Measurements from ENCODE around the gene RPL41. TPM values are rescaled to one million over a fixed set of nuclear protein-coding genes. Genes with fewer than 3 reads are reported as not detected.

Gene RPL41
- total RNA-seq, 1 experiment from 2014 or later = 4,637 TPM

DNA sequence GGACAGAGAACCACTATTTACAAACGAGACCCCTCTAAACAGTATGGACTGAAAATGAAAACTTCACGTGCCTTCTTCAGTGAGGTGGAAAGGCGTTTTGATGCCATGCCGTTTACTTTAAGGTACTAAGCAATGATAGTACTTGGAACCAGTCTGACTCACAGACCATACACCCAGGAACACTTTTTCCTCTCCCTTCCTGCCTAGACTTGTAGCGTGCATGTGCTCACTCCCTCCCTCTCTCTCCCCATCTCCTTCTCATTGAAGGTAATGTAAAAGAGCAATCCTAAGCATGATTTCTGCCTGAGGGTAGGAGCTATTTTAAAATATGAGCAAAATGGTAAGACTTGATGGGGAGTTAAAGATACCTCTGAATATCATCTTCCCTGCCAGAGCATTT is 5.9 kb upstream of the RPL41 start:
- Histone ChIP-seq H4K20me1 (ENCODE audit: control insufficient read depth, insufficient read depth, insufficient read length) (no peaks in the 10 kb centered on the region), H2AFZ (ENCODE audit: low read length) (no peak overlapping the region), H3K23me2 (ENCODE audit: insufficient read length, low read depth, low read length, poor library complexity, severe bottlenecking) (peaks cover 1% of the 10 kb centered on the region), H3K27me3 (ENCODE audit: insufficient read depth, low read length) (no peaks in the 10 kb centered on the region), H2AK5ac (ENCODE audit: insufficient read length, low read length) (no peak overlapping the region), H3K79me1 (ENCODE audit: insufficient read depth, low read depth, low read length, poor library complexity, severe bottlenecking) (no peaks in the 10 kb centered on the region), H3T11ph (ENCODE audit: low read length) (no peak overlapping the region), H2BK12ac (ENCODE audit: insufficient read length, low read depth, low read length) (no peak overlapping the region), H4K5ac (ENCODE audit: insufficient read length, low read depth, low read length) (no peak overlapping the region), H3K18ac (ENCODE audit: insufficient read length, low read depth, low read length) (no peak overlapping the region), H2BK20ac (ENCODE audit: low read depth, low read length, poor library complexity, severe bottlenecking) (no peak overlapping the region), H2BK5ac (ENCODE audit: insufficient read length, low read length) (no peak overlapping the region), H3K9me3 (ENCODE audit: control insufficient read depth, low read depth, low read length) (no peaks in the 10 kb centered on the region), H2BK15ac (ENCODE audit: low read depth, low read length) (no peak overlapping the region), H3K14ac (ENCODE audit: insufficient read depth, low read length) (no peak overlapping the region), H3K4me2 (ENCODE audit: insufficient read depth, insufficient read length, low read length) (no peak overlapping the region), H3K9ac (ENCODE audit: extremely low read depth, insufficient read length, low read length) (no peak overlapping the region), H3K4me1 (ENCODE audit: insufficient read depth, low read length) (peaks cover 6% of the 10 kb centered on the region; the same call in 1 of the 2 replicates), H3K4ac (ENCODE audit: low read depth, low read length) (no peak overlapping the region), H2BK120ac (ENCODE audit: low read depth, low read length, poor library complexity, severe bottlenecking) (no peak overlapping the region), H3K27ac (ENCODE audit: insufficient read length, low read depth, low read length) (no peak overlapping the region), H4K8ac (replicated peaks; ENCODE audit: insufficient read length, low read depth, low read length) (no peak overlapping the region), H3K23ac (ENCODE audit: insufficient read length, low read depth, low read length) (no peak overlapping the region), H4K91ac (ENCODE audit: insufficient read length, low read depth, low read length) (no peak overlapping the region), H3K79me2 (ENCODE audit: insufficient read depth, low read length) (peaks cover 9% of the 10 kb centered on the region; the same call in 1 of the 2 replicates), H3K56ac (ENCODE audit: insufficient read length, low read depth, low read length) (no peak overlapping the region)
- TF ChIP-seq, protein P1, sequence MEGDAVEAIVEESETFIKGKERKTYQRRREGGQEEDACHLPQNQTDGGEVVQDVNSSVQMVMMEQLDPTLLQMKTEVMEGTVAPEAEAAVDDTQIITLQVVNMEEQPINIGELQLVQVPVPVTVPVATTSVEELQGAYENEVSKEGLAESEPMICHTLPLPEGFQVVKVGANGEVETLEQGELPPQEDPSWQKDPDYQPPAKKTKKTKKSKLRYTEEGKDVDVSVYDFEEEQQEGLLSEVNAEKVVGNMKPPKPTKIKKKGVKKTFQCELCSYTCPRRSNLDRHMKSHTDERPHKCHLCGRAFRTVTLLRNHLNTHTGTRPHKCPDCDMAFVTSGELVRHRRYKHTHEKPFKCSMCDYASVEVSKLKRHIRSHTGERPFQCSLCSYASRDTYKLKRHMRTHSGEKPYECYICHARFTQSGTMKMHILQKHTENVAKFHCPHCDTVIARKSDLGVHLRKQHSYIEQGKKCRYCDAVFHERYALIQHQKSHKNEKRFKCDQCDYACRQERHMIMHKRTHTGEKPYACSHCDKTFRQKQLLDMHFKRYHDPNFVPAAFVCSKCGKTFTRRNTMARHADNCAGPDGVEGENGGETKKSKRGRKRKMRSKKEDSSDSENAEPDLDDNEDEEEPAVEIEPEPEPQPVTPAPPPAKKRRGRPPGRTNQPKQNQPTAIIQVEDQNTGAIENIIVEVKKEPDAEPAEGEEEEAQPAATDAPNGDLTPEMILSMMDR (conservative IDR thresholded peaks at IDR 0.05) = no peak
- no peaks in the 10 kb centered on the region; a peak in 1 of 5 replicates for H3K9me3 Mint-ChIP-seq
- no peaks in the 10 kb centered on the region; the same call in 1 of the 2 replicates for H3K27me3 Mint-ChIP-seq (ENCODE audit: low read depth)
- peaks cover 66 to 87% (median 78%) of the 10 kb centered on the region in 3 experiments for H3K36me3 Mint-ChIP-seq (ENCODE audit: insufficient read depth in 1 of 3, low read depth in 3 of 3)
- no peak overlapping the region for H3K27ac Mint-ChIP-seq
- no peak for DNase-seq
- WGBS (ENCODE audit: extremely low coverage, insufficient read length, low lambda C conversion rate) = no CpG with 5 or more reads among the region's 5 CpGs
- H3K4me3 Mint-ChIP-seq = no peak overlapping the region
- peaks cover 13 to 18% of the 10 kb centered on the region in 2 experiments for H3K4me1 Mint-ChIP-seq
